ENCODE results near the gene ATP10A.

Gene ATP10A

DNA sequence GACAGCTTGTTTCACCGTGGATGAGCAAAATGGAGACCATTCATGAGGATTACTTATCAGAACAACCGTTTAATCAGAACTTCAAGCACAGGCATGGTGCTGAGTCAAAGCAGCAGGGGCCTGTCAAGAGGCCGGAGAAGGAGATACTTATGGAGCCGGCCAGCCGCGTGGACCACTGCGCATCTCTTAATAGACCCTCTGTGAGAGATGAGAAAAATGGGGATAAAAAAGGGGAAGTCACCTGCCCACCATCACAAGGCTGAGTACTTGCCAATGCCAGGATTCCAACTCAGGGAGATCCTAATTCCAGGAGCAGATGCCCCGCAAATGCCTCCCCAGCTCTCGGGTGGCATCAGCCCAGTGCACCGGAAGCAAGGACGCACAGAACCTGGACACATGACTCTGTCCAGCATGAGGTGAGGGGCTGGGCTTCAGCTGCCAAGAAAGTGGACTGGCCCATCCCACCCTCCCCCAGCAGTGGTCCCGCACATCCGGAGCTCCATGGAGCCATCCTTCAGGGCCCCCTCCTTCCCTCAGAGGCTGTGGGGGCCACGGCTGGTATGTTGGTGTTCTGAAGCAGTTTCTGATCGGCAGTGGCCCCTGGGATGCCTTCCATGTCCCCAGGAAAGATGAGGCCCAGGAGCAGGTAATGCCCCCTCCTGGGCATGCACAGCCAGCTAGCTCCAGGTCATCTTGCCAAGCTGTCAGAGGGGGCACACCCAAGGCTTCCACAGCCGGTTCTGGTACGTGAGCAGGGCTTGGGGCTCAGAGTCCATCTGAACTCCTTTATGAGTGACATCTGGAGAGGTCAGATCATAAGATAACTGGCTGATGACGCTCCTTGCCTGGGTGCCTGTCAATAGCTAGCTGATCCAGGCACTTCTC, 143.8 kb downstream of the ATP10A start:
- DNase-seq (ENCODE audit: low read depth, low spot score) = no peak

DNA sequence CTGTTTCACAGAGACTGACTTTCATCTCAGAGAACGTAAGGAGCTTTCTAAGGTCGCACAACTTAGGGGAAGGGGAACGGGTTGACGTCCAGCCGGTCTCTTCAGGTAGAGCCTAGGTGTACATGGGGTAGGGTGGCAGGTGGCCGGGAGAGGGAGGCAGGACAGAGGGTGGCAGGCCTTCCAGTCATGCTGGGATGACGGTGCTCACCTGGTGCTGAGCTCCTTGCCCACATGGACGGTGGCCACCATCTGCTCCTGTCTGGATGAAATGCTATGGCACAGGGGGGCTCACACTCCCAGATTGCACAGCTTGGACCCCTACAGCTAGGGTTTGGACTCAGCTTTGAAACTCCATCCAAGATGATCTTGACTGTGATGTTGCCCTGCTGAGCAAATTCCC, 144.5 kb downstream of the ATP10A start:
- DNase-seq (ENCODE audit: low read depth, low spot score) = no peak

- DNase-seq (ENCODE audit: low read depth, low spot score) = no peak
Measured at GRCh38 chr15:25718169-25718536, 145.0 kb downstream of the ATP10A start.

GRCh38 chr15:25717457-25718168, 145.5 kb downstream of the ATP10A start:
- DNase-seq (ENCODE audit: low read depth, low spot score) = no peak

- DNase-seq (ENCODE audit: low read depth, low spot score) = no peak
Measured at GRCh38 chr15:25717127-25717456, 146.0 kb downstream of the ATP10A start.

- DNase-seq (ENCODE audit: low read depth, low spot score) = no peak
Measured at GRCh38 chr15:25716414-25717126, 146.6 kb downstream of the ATP10A start.

GRCh38 chr15:25715536-25716413, 147.4 kb downstream of the ATP10A start:
- DNase-seq (ENCODE audit: low read depth, low spot score) = no peak

- DNase-seq (ENCODE audit: low read depth, low spot score) = no peak
Measured at GRCh38 chr15:25714538-25714840, 148.6 kb downstream of the ATP10A start.

GRCh38 chr15:25713736-25714537, 149.2 kb downstream of the ATP10A start:
- DNase-seq (ENCODE audit: low read depth, low spot score) = no peak

DNA sequence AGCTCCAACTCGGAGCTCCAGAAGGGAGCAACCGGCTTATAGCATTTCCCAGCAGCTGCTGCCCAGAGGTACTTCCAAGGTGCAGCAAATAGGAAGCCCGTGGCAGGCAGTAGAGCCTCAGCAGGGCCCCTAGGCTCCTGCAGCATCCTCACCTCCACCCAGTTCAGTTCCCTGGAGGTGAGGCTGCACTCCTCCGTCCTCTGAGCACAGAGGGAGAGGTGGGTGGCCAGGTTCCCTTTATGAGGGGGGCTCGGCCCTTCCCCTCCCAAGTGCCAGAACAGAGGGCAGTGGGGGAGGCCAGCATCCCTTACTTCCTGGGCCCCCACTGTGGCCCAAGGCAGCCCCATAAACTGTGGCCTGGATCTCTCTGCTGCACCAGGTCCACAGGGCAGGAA, 150.2 kb downstream of the ATP10A start:
- no peak for DNase-seq (ENCODE audit: low read depth, low spot score)

GRCh38 chr15:25712192-25712960, 150.8 kb downstream of the ATP10A start:
- DNase-seq (ENCODE audit: low read depth, low spot score) = no peak

GRCh38 chr15:25711691-25712090, 151.4 kb downstream of the ATP10A start:
- no peak for DNase-seq (ENCODE audit: low read depth, low spot score)

DNA sequence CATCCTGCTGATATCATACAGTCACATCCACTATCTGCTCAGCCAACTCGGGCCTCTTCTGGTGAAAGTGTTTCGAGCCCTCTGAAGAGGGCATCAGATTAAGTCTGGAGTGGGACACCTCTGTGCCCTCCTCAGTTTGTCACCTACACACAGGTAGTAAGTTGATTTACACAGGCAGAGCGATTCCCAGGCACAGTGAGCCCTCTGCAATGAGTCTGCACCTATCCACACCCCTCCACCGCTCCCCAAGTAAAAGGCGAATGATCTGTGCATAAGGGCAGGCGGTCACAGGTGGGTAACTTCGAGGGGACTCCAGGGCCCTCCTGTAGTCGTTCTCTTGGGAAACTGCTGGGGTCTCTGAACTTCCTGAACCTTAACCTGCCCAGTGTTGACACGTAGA, 152.0 kb downstream of the ATP10A start:
- no peak for DNase-seq (ENCODE audit: low read depth, low spot score)

DNA sequence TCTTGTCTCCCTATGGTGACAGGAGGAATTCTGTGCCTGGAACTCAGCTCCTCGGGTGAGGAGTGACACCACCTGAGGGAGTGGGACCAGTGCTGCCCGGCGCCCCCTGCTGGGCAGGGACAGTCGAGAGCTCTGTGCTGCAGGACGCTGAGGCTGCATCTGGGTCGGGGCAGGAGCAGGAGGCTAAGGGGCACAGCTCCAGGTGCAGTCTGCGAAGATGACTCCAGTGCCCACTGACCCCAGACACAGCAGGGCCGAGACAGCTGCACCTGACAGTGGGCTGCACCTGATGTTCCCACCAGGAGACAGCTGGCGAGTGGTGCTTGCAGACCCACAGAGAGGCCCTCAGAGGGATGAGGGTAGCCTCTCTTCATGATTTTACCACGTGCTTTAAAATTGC, 152.9 kb downstream of the ATP10A start:
- no peak for DNase-seq (ENCODE audit: low read depth, low spot score)

- DNase-seq (ENCODE audit: low read depth, low spot score) = no peak
Measured at GRCh38 chr15:25709437-25710159, 153.5 kb downstream of the ATP10A start.

GRCh38 chr15:25708391-25708790, 154.7 kb downstream of the ATP10A start:
- DNase-seq (ENCODE audit: low read depth, low spot score) = no peak

DNA sequence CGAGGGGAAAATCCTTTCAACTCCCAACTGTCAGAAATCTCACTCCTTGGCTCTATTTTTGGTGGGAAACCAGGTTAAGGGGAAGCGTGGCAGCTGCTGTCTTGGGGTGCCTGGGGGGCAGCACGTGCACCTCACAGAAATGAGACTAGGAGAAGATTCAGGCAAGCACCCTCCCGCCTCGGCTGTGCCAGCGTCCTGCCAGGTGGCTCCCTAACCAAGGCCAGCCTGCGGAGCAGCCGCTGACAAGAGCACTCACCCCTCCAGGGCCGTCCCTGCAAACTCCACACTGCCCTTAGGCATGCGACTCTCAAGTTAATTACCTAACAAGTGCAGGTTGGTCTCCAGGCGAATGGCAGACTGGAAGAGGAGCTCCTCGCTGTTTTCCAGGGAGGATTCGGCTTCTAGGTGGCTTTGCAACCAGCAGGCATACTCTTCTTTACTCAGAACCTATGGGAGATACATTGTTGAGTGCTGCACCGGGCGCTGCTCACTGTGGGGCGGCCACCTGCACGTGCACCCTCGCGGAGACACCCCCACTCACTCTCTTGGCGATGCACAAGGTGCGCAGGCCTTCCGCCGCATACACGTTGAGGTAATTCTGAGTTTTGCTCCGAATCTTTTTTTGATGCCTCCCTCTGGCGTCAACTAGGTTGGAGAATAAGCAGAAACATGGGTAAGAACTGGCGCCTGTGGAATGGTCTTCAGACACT, 155.3 kb downstream of the ATP10A start:
- DNase-seq (ENCODE audit: low read depth, low spot score) = no peak

DNA sequence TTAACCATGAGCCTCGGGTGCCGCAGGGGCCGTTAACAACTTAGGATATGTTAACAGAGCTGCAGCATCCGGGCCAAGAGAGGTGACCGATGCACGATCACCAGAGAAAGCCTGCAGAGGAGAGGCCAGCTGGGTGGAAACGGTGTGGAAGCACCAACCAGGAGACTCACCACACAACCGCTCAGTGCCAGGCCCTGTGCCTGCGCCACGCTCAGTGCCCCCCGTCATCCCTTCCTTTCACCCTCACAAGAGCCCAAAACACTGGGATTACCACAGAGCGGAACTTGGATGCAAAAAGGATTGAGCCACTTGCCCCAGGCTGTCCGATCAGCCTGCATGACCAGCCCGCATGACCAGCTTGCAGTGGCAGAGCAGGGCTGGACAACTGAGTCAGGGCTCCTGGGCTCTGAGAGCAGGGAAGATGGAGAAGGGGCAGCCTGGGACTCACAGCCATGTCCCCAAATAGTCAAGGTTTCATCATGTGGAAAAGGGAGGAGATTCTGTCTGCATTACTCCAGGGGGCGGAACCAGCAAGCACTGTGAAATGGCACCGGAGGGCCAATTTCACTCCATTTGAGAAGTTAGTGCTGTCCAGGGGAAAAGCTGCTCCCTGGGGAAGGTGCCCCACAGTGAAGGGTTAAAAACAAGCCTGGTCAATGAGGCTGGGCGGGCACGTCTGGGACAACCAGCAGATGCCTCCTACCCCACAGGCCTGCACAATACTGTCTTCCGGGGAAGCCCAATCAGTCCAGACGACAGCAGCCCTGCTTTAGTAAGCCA, 156.8 kb downstream of the ATP10A start:
- no peak for DNase-seq (ENCODE audit: low read depth, low spot score)

All from activated naive CD8-positive, alpha-beta T cell treated with anti-CD3 and anti-CD28 coated beads, Interleukin-2, amount 50 U/mL, for 16 hours (primary cell).